K562 (cell line): ENCODE data around the gene IFT52. TPM values are rescaled to one million over a fixed set of nuclear protein-coding genes. Genes with fewer than 3 reads are reported as not detected.

ENCODE experiments used
- ATAC-seq: fragments of 200-7000 bp; cut with Tn5 transposase; 3 replicates; pipeline ENCODE4 v1.9.1; 2020; ENCODE audit warnings: moderate library complexity
- BruUV-seq: library from RNA; stranded (reverse); fragments of 400-500 nt; replicated peaks from 2 replicates; lab custom pipeline; 2021; lab: Mats Ljungman, UMichigan
- CTCF ChIA-PET: fragments of 300-600 bp; formaldehyde crosslinking; extraction: SDS; loops from one replicate; lab custom pipeline; 2021; ENCODE audit warnings: low intra/inter-chr PET ratio; lab: Yijun Ruan, JAX
- POLR2A ChIA-PET: fragments of 300-600, 350-650 bp; sonication (Branson Sonifier 250); formaldehyde crosslinking; extraction: SDS; loops from one replicate; lab custom pipeline; 2021; ENCODE audit warnings: antibody characterized with exemption, inconsistent platforms; lab: Yijun Ruan, JAX
- DNase-seq, 4 experiments: peaks; one replicate each; pipeline versions ENCODE4 v3.0.0 to v3.0.0-alpha.2; 2011 to 2018; ENCODE audit warnings: low spot score in 3 of 4, mixed read lengths in 3 of 4; ENCODE audit errors: extremely low read depth in 1 of 4
- FAIRE-seq: peaks from 2 replicates; lab custom pipeline; 2011; peaks lifted over from hg19 to GRCh38; lab: Jason Lieb, UNC
- H2AFZ ChIP-seq: 2 replicates; pipeline ENCODE4 v1.6.0; 2011; ENCODE audit warnings: low read depth, low read length, control low read depth, inconsistent platforms
- H3K27ac ChIP-seq: fragments of 200-600 bp; 3 replicates; pipeline ENCODE4 v1.8.0; 2011; ENCODE audit warnings: low read depth, mild to moderate bottlenecking, control low read depth, inconsistent platforms, low read length, moderate library complexity, mixed read lengths; ENCODE audit errors: extremely low read depth
- H3K27me3 ChIP-seq, 2 experiments: fragments of 300-600 bp in 1 of 2; 2 replicates in 1 of 2; 3 replicates in 1 of 2; pipeline versions ENCODE4 v1.6.0 to v1.8.0; 2011; ENCODE audit warnings: inconsistent platforms in 2 of 2, low read length in 2 of 2, mild to moderate bottlenecking in 1 of 2, mixed read lengths in 1 of 2, moderate library complexity in 1 of 2; ENCODE audit not compliant: control insufficient read depth in 2 of 2, insufficient read depth in 2 of 2
- H3K36me3 ChIP-seq: fragments of 300-600 bp; 3 replicates; pipeline ENCODE4 v1.8.0; 2011; ENCODE audit warnings: mild to moderate bottlenecking, low read length, inconsistent platforms; ENCODE audit not compliant: control insufficient read depth, insufficient read depth
- H3K4me1 ChIP-seq, 2 experiments: fragments of 200-600 bp in 1 of 2; replicated peaks in 1 of 2; 2 replicates in 1 of 2; 3 replicates in 1 of 2; pipeline versions ENCODE4 v1.5.1 to v1.8.0; 2011; ENCODE audit warnings: inconsistent platforms in 2 of 2, low read length in 2 of 2, mild to moderate bottlenecking in 1 of 2, mixed read lengths in 1 of 2, moderate library complexity in 1 of 2; ENCODE audit not compliant: control insufficient read depth in 2 of 2, insufficient read depth in 2 of 2
- H3K4me2 ChIP-seq: 2 replicates; pipeline ENCODE4 v1.6.1; 2011; ENCODE audit warnings: low read length, control low read depth, inconsistent platforms, mixed read lengths; ENCODE audit not compliant: insufficient read depth
- H3K4me3 ChIP-seq: fragments of 200-600 bp; sonication (generic), shearing (Covaris generic); 2 replicates; pipeline ENCODE4 v1.5.1; 2016; ENCODE audit warnings: control low read depth, inconsistent platforms
- H3K79me2 ChIP-seq: fragments of 200-600 bp; 3 replicates; pipeline ENCODE4 v1.8.0; 2011; ENCODE audit warnings: low read length, inconsistent platforms; ENCODE audit not compliant: control insufficient read depth, insufficient read depth
- H3K9ac ChIP-seq, 2 experiments: 2 replicates each; pipeline versions ENCODE4 v1.6.0 to v1.6.1; 2011; ENCODE audit warnings: low read depth in 2 of 2, low read length in 2 of 2, control low read depth in 1 of 2, inconsistent platforms in 1 of 2, mild to moderate bottlenecking in 1 of 2, mixed read lengths in 1 of 2; ENCODE audit not compliant: insufficient read depth in 1 of 2
- H3K9me1 ChIP-seq: one replicate; pipeline ENCODE4 v1.6.0; 2011; ENCODE audit warnings: inconsistent platforms, mild to moderate bottlenecking, low read length, moderate library complexity; ENCODE audit not compliant: control insufficient read depth, insufficient read depth
- H3K9me3 ChIP-seq: replicated peaks from 2 replicates; pipeline ENCODE4 v1.5.1; 2011; ENCODE audit warnings: low read depth, low read length, inconsistent platforms; ENCODE audit not compliant: control insufficient read depth, insufficient read depth
- H4K20me1 ChIP-seq: replicated peaks from 2 replicates; pipeline ENCODE4 v1.6.1; 2011; ENCODE audit warnings: low read length, inconsistent platforms, mixed read lengths; ENCODE audit not compliant: control insufficient read depth, insufficient read depth
- CCNT2 ChIP-seq: IDR thresholded peaks from 2 replicates; pipeline ENCODE4 v1.6.1; 2011; ENCODE audit warnings: borderline replicate concordance, low read depth, mild to moderate bottlenecking, moderate library complexity, mixed read lengths, low read length; ENCODE audit not compliant: insufficient read length; ENCODE audit errors: extremely low read depth
- CHD4 ChIP-seq: fragments of 200-600 bp; sonication (generic); IDR thresholded peaks from 3 replicates; pipeline ENCODE4 v1.6.1; 2012; ENCODE audit warnings: low read depth, mild to moderate bottlenecking, mixed read lengths, low read length, inconsistent platforms; ENCODE audit not compliant: insufficient read depth, insufficient replicate concordance, poor library complexity, severe bottlenecking
- FOS ChIP-seq: IDR thresholded peaks from 3 replicates; pipeline ENCODE4 v1.6.1; 2011; ENCODE audit not compliant: insufficient read length; ENCODE audit errors: extremely low read depth
- HES1 ChIP-seq: fragments of 450-650 bp; IDR thresholded peaks from 2 replicates; pipeline ENCODE4 v1.6.1; 2016; ENCODE audit warnings: low read depth, mild to moderate bottlenecking, moderate library complexity
- REST ChIP-seq, 2 experiments: fragments of 450-650 bp; formaldehyde crosslinking in 1 of 2; IDR thresholded peaks; 2 replicates each; pipeline versions ENCODE4 v1.4.0 to v1.6.1; 2014 to 2020; ENCODE audit warnings: mild to moderate bottlenecking in 2 of 2, borderline replicate concordance in 1 of 2, low read depth in 1 of 2
- SMC3 ChIP-seq: conservative IDR thresholded peaks from 2 replicates; pipeline ENCODE4 v1.6.1; 2011; ENCODE audit warnings: low read depth, low read length, improper control_type of control experiment; ENCODE audit not compliant: insufficient read depth
- TARDBP ChIP-seq: fragments of 450-650 bp; IDR thresholded peaks from 2 replicates; pipeline ENCODE4 v1.6.1; 2016
- TEAD1 ChIP-seq, 2 experiments: fragments of 450-650 bp in 1 of 2; sonication (generic) in 1 of 2; formaldehyde crosslinking; IDR thresholded peaks; 2 replicates each; pipeline versions ENCODE4 v1.4.0 to v1.8.0; 2020 to 2022; ENCODE audit warnings: mild to moderate bottlenecking in 2 of 2, missing genetic modification reagents in 1 of 2
- ZNF354B ChIP-seq: fragments of 250-450 bp; sonication (Bioruptor Pico); IDR thresholded peaks from 2 replicates; pipeline ENCODE4 v1.4.0; 2020
- ZNF639 ChIP-seq, 2 experiments: fragments of 200-800 bp in 1 of 2; sonication (Bioruptor generic) in 1 of 2; sonication (generic) in 1 of 2; formaldehyde crosslinking in 1 of 2; IDR thresholded peaks in 1 of 2; conservative IDR thresholded peaks in 1 of 2; 2 replicates each; pipeline versions ENCODE4 v1.5.0 to v1.6.1; 2016 to 2020; ENCODE audit warnings: missing compliant biosample characterization in 1 of 2, missing genetic modification characterization in 1 of 2, missing genetic modification reagents in 1 of 2
- ZNF830 ChIP-seq: fragments of 250-450 bp; sonication (Bioruptor Pico); IDR thresholded peaks from 2 replicates; pipeline ENCODE4 v1.5.0; 2021; ENCODE audit warnings: mild to moderate bottlenecking
- WGBS: fragments of 100-300 bp; shearing (Covaris generic); methylation state at CpG from one replicate; pipeline ENCODE4 v1.1.6; 2016; ENCODE audit warnings: low coverage, mixed read lengths; ENCODE audit not compliant: insufficient coverage; ENCODE audit errors: missing lambda C conversion rate; 5-methylcytosine and 5-hydroxymethylcytosine counted together
- in situ Hi-C: fragments of 300-500 bp; cut with MboI; formaldehyde crosslinking; loops from 4 replicates; pipeline ENCODE4 v1.15.0; 2018; ENCODE audit warnings: inconsistent platforms, mixed read lengths
- intact Hi-C: fragments of 100-400 bp; cut with micrococcal nuclease; formaldehyde crosslinking; loops from 2 replicates; pipeline ENCODE4 v1.14.2; 2022
- polyA plus RNA-seq, 8 experiments: library from polyadenylated mRNA; depleted of rRNA in 4 of 8; stranded (reverse) in 5 of 8; unstranded in 3 of 8; fragments of >200 nt; fragmentation: Nextera tagmentation in 2 of 8; fragmentation: Illumina TruSeq in 1 of 8; extraction: Ambion mirVana in 2 of 8; extraction: Trizol in 1 of 8; gene quantifications; 2 replicates each; pipeline versions ENCODE4 v1.2.1 to v1.2.3, GENCODE V29; 2011 to 2014; ENCODE audit warnings: inconsistent platforms in 1 of 8, missing spikeins in 1 of 8
- total RNA-seq, 7 experiments: library from RNA; depleted of rRNA in 6 of 7; stranded (reverse); fragments of >200 nt in 6 of 7; fragmentation: Illumina TruSeq in 2 of 7; extraction: Trizol in 2 of 7; gene quantifications; 2 replicates each; pipeline versions ENCODE4 v1.2.1 to v1.2.3, GENCODE V29; 2011 to 2021; ENCODE audit warnings: low replicate concordance in 1 of 7

The IFT52 gene
- total and polyA plus RNA-seq, 9 of the 15 experiments (the other 6 are each of a cell fraction or from before 2014, with no cell fraction given), result 11.0 to 31.4 (median 20.4) TPM

GRCh38 chr20:43670423-43670822 lies 79.7 kb downstream of the IFT52 start:
- intact Hi-C loops (no loop called here), in situ Hi-C loops (no loop called here)
- no peak overlapping the region for H2AFZ ChIP-seq
- no peak for ATAC-seq
- WGBS, result 93% methylated on average over 2 of the region's 2 CpGs
- no peak overlapping the region for H3K9ac ChIP-seq
- no peak for DNase-seq
- H3K36me3 ChIP-seq, result peaks cover 52% of the 10 kb centered on the region; the same call in 2 of the 3 replicates
- H3K9me1 ChIP-seq, result no peaks in the 10 kb centered on the region
- no peak for FAIRE-seq
- ChIA-PET CTCF (no interaction called here), POLR2A (interaction anchor here (0.6 to 1.3 kb wide), 8 partner anchors 9 to 1893 kb away, joined by 3 to 7 read pairs (median 3); partner anchors contain the start of gene KCNS1)
- H3K9me3 ChIP-seq, result no peaks in the 10 kb centered on the region
- peaks cover 15% of the 10 kb centered on the region; the same call in 1 of the 2 replicates for H4K20me1 ChIP-seq
- H3K4me1 ChIP-seq, result peaks cover 13 to 35% of the 10 kb centered on the region in 2 experiments
- no peak overlapping the region for H3K4me3 ChIP-seq
- H3K4me2 ChIP-seq, result no peak overlapping the region
- H3K79me2 ChIP-seq, result peaks cover 42% of the 10 kb centered on the region
- BruUV-seq, result no TSS peak
- H3K27ac ChIP-seq, result no peak overlapping the region
- no peaks in the 10 kb centered on the region for H3K27me3 ChIP-seq
- TF ChIP-seq ZNF830 (CRISPR knock-in tag) (no peak), HES1 (no peak), FOS (no peak), TEAD1 (CRISPR knock-in tag; IDR thresholded peaks at IDR 0.05) (no peak), REST (IDR thresholded peaks at IDR 0.05; ENCODE audit: borderline replicate concordance) (no peak), REST (CRISPR knock-in tag; IDR thresholded peaks at IDR 0.05; ENCODE audit: low read depth) (no peak), ZNF639 (CRISPR knock-in tag; conservative IDR thresholded peaks at IDR 0.05 in 1 of 2, IDR thresholded peaks at IDR 0.05 in 1 of 2) (no peak), CHD4 (no peak), CCNT2 (no peak), SMC3 (no peak), TARDBP (no peak), ZNF354B (CRISPR knock-in tag) (no peak)
